OCI-LY1 (cell line): ENCODE results near the gene FANCI.

ENCODE experiments used
- H2AFZ ChIP-seq: fragments of 200-600 bp; sonication (generic), shearing (Covaris generic); 2 replicates; pipeline ENCODE4 v1.6.0; 2014; ENCODE audit warnings: antibody characterized with exemption, mild to moderate bottlenecking, low read length
- H3F3A ChIP-seq: fragments of 200-600 bp; sonication (generic), shearing (Covaris generic); 2 replicates; pipeline ENCODE4 v1.6.0; 2014; ENCODE audit warnings: mild to moderate bottlenecking, antibody characterized with exemption, low read length, moderate library complexity; ENCODE audit not compliant: insufficient read depth
- H3K27ac ChIP-seq: fragments of 200-600 bp; sonication (generic); 2 replicates; pipeline ENCODE4 v1.5.1; 2014; ENCODE audit warnings: low read length, mixed run types, mild to moderate bottlenecking, low read depth; ENCODE audit not compliant: poor library complexity, severe bottlenecking
- H3K27me3 ChIP-seq: fragments of 200-600 bp; sonication (generic); 2 replicates; pipeline ENCODE4 v1.6.0; 2014; ENCODE audit warnings: antibody characterized with exemption, mild to moderate bottlenecking, low read length, moderate library complexity; ENCODE audit not compliant: insufficient read depth
- H3K36me3 ChIP-seq: fragments of 200-600 bp; sonication (generic); 2 replicates; pipeline ENCODE4 v1.6.1; 2014; ENCODE audit warnings: mild to moderate bottlenecking, antibody characterized with exemption, low read length, moderate library complexity, mixed read lengths; ENCODE audit not compliant: insufficient read depth
- H3K4me1 ChIP-seq: fragments of 200-600 bp; sonication (generic); 2 replicates; pipeline ENCODE4 v1.5.1; 2014; ENCODE audit warnings: mild to moderate bottlenecking, low read length, moderate library complexity; ENCODE audit not compliant: insufficient read depth, severe bottlenecking
- H3K4me2 ChIP-seq: fragments of 200-600 bp; sonication (generic), shearing (Covaris generic); 2 replicates; pipeline ENCODE4 v1.6.1; 2014; ENCODE audit warnings: low read length
- H3K4me3 ChIP-seq: fragments of 200-600 bp; sonication (generic); 2 replicates; pipeline ENCODE4 v1.5.1; 2014; ENCODE audit warnings: low read length, low read depth, mild to moderate bottlenecking, mixed read lengths; ENCODE audit not compliant: poor library complexity, severe bottlenecking
- H3K79me2 ChIP-seq: fragments of 200-600 bp; shearing (Covaris generic); 2 replicates; pipeline ENCODE4 v1.6.1; 2016; ENCODE audit warnings: mixed run types, low read length, mixed read lengths; ENCODE audit not compliant: insufficient read depth
- H3K9ac ChIP-seq: fragments of 200-600 bp; sonication (generic), shearing (Covaris generic); 2 replicates; pipeline ENCODE4 v1.6.1; 2014; ENCODE audit warnings: mild to moderate bottlenecking, low read length, mixed read lengths
- H3K9me2 ChIP-seq: fragments of 200-600 bp; sonication (generic), shearing (Covaris generic); 2 replicates; pipeline ENCODE4 v1.6.1; 2014; ENCODE audit warnings: low read depth, mild to moderate bottlenecking, low read length, mixed read lengths
- H3K9me3 ChIP-seq: fragments of 200-600 bp; shearing (Covaris generic); 2 replicates; pipeline ENCODE4 v1.6.1; 2014; ENCODE audit warnings: low read length, mixed read lengths
- H4K20me1 ChIP-seq: fragments of 200-600 bp; sonication (generic), shearing (Covaris generic); 2 replicates; pipeline ENCODE4 v1.6.0; 2016; ENCODE audit warnings: mild to moderate bottlenecking, low read length; ENCODE audit not compliant: insufficient read depth
- CTCF ChIP-seq: fragments of 200-600 bp; sonication (generic), shearing (Covaris generic); IDR thresholded peaks from 2 replicates; pipeline ENCODE4 v1.5.1; 2017; ENCODE audit warnings: mild to moderate bottlenecking, antibody characterized with exemption, low read length, moderate library complexity, mixed read lengths
- EZH2 ChIP-seq: fragments of 200-600 bp; sonication (generic), shearing (Covaris generic); IDR thresholded peaks from 2 replicates; pipeline ENCODE4 v1.8.0; 2017; ENCODE audit warnings: borderline replicate concordance, mixed run types, mild to moderate bottlenecking, antibody characterized with exemption, low read length, moderate library complexity, mixed read lengths

Gene FANCI

DNA sequence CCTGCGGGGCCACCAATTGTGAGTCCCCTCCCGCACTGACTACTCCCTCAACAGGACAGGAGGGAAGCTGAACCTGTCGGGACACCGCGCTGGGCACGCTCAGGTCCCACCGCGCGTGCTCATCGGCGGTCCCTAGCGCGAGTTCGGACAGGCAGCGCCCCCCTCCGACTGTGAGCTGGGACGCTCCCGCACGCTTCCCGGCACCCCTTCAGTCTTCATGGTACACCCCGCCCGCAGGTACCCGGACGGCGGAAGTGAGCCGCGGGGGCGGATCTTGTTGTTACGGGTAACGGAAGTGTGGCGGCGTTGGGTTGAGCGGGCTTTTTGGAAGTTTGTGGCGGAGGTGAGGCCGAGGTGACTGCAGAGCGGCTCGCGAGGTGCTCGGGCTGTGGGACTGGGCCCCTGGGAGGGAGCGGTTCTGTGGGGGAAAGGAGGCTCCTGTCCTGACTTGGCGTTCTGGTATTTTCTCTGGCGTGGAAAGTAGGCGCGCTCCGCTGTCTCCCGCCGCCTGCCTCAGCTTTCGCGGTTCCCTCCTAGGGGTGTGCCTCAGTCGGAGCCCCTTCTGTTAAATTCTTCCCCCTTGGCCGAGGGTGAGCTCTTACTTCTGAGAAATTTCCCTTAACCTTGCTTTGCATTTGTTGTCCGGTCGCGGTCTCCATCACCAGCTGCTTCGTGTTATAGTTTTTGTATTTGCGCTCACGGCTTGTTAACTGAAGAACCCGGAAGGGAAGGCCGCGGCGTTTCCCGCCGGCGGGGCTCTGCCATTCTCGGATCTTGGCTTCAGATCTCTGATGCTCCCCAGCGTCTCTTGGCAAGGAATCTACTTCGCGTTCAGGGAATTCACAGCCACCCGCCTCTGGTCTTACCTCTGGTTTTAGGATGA lies at the start of gene FANCI:
FANCI (plus strand) TSS at position 289 of the 883 bp plus-strand sequence. CDS start 3,669 bp downstream, outside the sequence.
- Histone ChIP-seq H3F3A (no peaks in the 10 kb centered on the region), H3K9me3 (no peaks in the 10 kb centered on the region), H3K79me2 (peaks cover 24% of the 10 kb centered on the region), H3K27ac (peak within 1 kb of the TSS; percentile 79), H3K36me3 (peaks cover 33% of the 10 kb centered on the region), H4K20me1 (no peaks in the 10 kb centered on the region), H3K9ac (peak within 1 kb of the TSS; percentile 90), H3K4me3 (peak within 1 kb of the TSS; percentile 86), H3K4me2 (peak within 1 kb of the TSS; percentile 97), H3K9me2 (no peaks in the 10 kb centered on the region), H3K27me3 (peaks cover 14% of the 10 kb centered on the region), H3K4me1 (peaks cover 20% of the 10 kb centered on the region), H2AFZ (peak within 1 kb of the TSS; percentile 98)
- TF ChIP-seq CTCF: peak; percentile 65
- no peak for TF ChIP-seq EZH2

- H4K20me1 ChIP-seq: no peaks in the 10 kb centered on the region
- H3K4me3 ChIP-seq: no peak overlapping the region
- peaks cover 40% of the 10 kb centered on the region; the same call in 1 of the 2 replicates for H3K36me3 ChIP-seq
- no peak overlapping the region for H3K9ac ChIP-seq
- peaks cover 10% of the 10 kb centered on the region for H3K4me1 ChIP-seq
- H3F3A ChIP-seq: no peaks in the 10 kb centered on the region
- H3K9me3 ChIP-seq: no peaks in the 10 kb centered on the region
- H3K79me2 ChIP-seq: no peaks in the 10 kb centered on the region
- no peaks in the 10 kb centered on the region for H3K9me2 ChIP-seq
- TF ChIP-seq CTCF (no peak), EZH2 (no peak)
- H2AFZ ChIP-seq: no peak overlapping the region
- no peaks in the 10 kb centered on the region for H3K27me3 ChIP-seq
- no peak overlapping the region for H3K4me2 ChIP-seq
- H3K27ac ChIP-seq: no peak overlapping the region
Observed at GRCh38 chr15:89194608-89195007, 49.2 kb upstream of the FANCI start.

DNA sequence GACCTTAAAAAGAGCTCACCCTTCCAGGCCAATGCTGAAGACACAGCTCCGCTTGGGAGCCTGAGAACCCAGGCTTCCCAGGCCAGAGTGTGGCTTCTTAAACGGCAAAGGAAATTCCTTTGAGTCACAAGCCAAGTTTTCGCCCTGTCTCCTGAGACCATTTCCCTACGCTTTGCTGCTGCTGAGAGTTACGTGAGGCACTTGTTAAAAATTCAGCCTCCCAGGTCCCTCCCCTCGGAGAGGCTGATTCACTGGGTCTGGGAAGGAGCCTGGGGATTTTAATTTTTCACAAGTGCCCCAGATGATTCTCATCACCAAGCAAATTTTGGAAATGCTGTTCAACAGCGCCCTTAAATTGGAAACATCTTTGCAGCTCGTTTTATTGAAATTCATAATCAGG lies 47.9 kb upstream of the FANCI start:
- H3K27ac ChIP-seq: no peak overlapping the region
- peaks cover 10% of the 10 kb centered on the region for H3K4me1 ChIP-seq
- no peak overlapping the region for H2AFZ ChIP-seq
- no peaks in the 10 kb centered on the region for H3K79me2 ChIP-seq
- no peaks in the 10 kb centered on the region for H3K27me3 ChIP-seq
- H3K4me3 ChIP-seq: no peak overlapping the region
- H3K9ac ChIP-seq: no peak overlapping the region
- no peak overlapping the region for H3K4me2 ChIP-seq
- H3K36me3 ChIP-seq: peaks cover 36% of the 10 kb centered on the region; the same call in 1 of the 2 replicates
- no peak for TF ChIP-seq CTCF
- TF ChIP-seq EZH2: no peak
- no peaks in the 10 kb centered on the region for H3K9me2 ChIP-seq
- H4K20me1 ChIP-seq: no peaks in the 10 kb centered on the region
- H3K9me3 ChIP-seq: no peaks in the 10 kb centered on the region
- no peaks in the 10 kb centered on the region for H3F3A ChIP-seq
